ELR (cell line): Measurements from ENCODE around the gene TRIP6.
A peak's percentile ranks its signal among the peaks of the same experiment; 100 is the strongest.

Source experiments
- DNase-seq: peaks from one replicate; pipeline ENCODE4 v3.0.0-alpha.2; 2015; ENCODE audit warnings: low read depth

Gene TRIP6

GRCh38 chr7:100867040-100867775, at the start of gene TRIP6:
Gene TRIP6 (plus strand): TSS chr7:100867387. CDS start chr7:100867498, 111 bp downstream.
- DNase-seq = peak; percentile 92

GRCh38 chr7:100818366-100818765, 48.8 kb upstream of the TRIP6 start:
- DNase-seq = no peak

GRCh38 chr7:100818825-100819224, 48.4 kb upstream of the TRIP6 start:
- DNase-seq = no peak

- DNase-seq = no peak
Measured at GRCh38 chr7:100819586-100819985, 47.6 kb upstream of the TRIP6 start.

GRCh38 chr7:100822236-100823139, 44.7 kb upstream of the TRIP6 start:
- no peak for DNase-seq

GRCh38 chr7:100823140-100823525, 44.1 kb upstream of the TRIP6 start:
- no peak for DNase-seq

- no peak for DNase-seq
Measured at GRCh38 chr7:100823534-100823933, 43.7 kb upstream of the TRIP6 start.

- DNase-seq = no peak
Measured at GRCh38 chr7:100824499-100825214, 42.5 kb upstream of the TRIP6 start.

- DNase-seq = no peak
Measured at GRCh38 chr7:100825215-100825671, 41.9 kb upstream of the TRIP6 start.

- peak; percentile 64 for DNase-seq
Measured at GRCh38 chr7:100825751-100826513, 41.3 kb upstream of the TRIP6 start.

- peak; percentile 30 for DNase-seq
Measured at GRCh38 chr7:100826514-100827329, 40.5 kb upstream of the TRIP6 start.

GRCh38 chr7:100827330-100828226, 39.6 kb upstream of the TRIP6 start, which contains the start of gene EPHB4:
Gene EPHB4 (minus strand): TSS chr7:100827523. CDS start chr7:100827030, 493 bp downstream.
- DNase-seq = peak; percentile 81

- no peak for DNase-seq
Measured at GRCh38 chr7:100829150-100829716, 38.0 kb upstream of the TRIP6 start.

GRCh38 chr7:100830396-100830795, 36.8 kb upstream of the TRIP6 start:
- no peak for DNase-seq

GRCh38 chr7:100832281-100832633, 34.9 kb upstream of the TRIP6 start:
- no peak for DNase-seq

GRCh38 chr7:100835903-100836811, 31.0 kb upstream of the TRIP6 start:
- no peak for DNase-seq

GRCh38 chr7:100836812-100837098, 30.4 kb upstream of the TRIP6 start:
- no peak for DNase-seq

- DNase-seq = peak; percentile 90
Measured at GRCh38 chr7:100837099-100837836, 29.9 kb upstream of the TRIP6 start.
